Measurements from ENCODE around the gene EEIG1.

Gene EEIG1

DNA sequence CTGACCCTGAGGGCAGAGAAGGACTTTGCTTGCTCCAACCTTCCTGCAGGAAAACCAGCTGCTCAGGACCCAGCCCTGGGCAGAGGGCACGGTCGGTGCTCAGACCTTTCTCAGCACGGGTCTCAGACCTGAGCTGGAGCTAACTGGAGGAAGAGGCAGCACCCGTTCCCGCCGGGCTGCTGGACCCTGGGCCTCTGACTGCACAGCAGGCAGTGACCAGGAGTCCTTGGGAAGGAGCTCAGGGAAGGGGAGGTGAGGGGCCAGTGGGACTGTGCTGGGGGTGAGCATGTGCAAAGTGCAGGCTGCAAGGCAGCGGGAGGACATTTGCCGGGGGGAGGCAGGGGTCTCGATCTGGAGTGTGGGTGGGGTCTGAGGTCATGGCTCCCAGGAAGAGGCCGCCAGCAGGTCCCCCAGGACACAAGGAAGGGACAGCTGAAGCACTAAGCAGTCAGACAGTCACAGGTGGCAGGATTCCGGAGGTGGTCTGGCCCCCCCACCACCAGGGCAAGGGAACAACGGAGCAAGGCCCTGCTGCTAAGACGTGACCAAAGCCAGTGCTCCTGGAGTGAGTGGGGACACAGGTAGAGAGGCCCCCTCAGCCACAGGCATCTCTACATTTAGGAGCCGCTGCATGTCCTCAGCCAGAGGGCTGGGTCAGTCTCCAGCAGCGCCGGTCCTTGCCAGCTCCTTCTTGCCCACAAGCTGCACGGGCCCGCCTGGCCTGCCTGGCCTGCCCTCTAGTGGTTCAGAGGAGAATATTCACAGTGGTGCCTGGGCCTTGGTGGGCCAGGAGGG is 38.4 kb downstream of the EEIG1 start:
- DNase-seq (ENCODE audit: low read depth in 3 of 3, low spot score in 1 of 3) = no peak

DNA sequence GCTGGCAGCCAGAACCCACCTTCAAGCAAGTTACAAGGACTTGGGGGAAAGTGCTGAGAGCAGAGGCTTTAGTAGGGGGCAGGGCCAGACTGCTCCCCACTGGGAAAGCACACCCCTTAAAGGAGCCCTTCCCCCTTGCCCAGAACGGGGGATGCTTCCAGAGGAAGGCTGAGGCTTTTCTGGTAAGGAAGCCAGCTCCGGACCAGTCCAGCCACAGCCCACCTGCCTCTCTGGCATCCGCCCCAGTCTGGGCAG is 38.9 kb downstream of the EEIG1 start:
- DNase-seq (ENCODE audit: low read depth in 3 of 3, low spot score in 1 of 3) = no peak

DNA sequence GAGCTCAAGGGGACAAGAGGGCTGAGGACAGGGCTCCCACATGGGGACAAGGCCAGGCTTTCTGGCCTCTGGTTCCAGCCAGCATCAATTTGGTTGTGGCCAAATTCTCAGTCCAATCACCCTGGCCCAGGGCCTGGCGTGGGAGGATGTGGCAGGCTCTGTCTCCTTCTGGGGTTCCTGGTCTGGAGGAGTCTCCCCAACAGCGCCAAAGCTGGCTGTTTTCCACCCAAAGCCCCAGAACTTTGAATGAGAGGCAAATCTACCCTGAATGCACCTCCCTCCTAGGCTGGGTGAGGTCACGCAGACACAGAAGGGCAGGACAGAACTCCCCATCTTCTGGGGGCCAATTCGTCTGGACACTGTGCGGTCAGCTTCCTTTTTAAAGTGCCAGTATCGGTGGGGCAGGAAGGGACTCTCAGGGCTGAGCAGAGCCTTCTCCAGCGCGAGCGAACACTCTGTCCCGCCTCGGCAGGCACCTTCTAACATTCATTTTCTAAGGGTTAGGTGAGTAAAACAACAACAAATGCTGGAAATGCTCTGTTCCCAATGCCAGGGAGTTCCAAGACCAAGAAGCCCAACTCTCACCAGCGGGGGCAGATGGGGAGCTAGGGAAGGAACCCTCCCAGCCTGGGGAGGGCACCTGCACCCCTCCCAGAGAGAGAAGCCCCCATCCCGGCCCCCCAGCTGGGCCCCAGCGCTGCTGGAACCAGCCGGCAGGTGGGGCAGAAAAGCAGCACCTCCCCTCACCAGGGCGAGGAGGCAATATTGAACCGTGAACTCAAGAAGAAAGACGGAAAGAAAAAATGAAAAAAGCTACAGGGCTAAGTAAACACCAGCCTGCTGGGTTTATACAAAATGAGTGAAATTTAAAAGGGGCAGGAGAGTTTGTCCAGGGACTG is 39.5 kb downstream of the EEIG1 start:
- no peak for DNase-seq (ENCODE audit: low read depth in 3 of 3, low spot score in 1 of 3)

DNA sequence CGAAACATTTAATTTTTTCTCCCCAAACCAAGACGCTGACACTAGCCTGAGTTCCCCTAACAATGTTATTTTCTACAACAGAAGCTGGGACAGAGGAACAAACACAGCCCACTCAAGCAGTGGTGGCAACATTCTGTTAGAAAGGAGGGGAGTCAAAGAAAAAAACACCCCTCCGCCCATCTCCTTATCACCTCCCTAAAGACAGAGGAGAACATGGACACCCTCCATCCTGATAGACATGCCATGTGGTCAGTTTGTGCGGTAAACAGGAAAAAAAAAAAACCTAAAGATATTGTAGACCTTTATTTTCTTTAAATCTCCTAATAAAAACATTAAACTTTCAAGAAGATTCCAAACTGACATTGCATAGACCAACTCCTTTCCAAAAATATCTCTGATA is 40.2 kb downstream of the EEIG1 start:
- DNase-seq (ENCODE audit: low read depth in 3 of 3, low spot score in 1 of 3) = no peak

DNA sequence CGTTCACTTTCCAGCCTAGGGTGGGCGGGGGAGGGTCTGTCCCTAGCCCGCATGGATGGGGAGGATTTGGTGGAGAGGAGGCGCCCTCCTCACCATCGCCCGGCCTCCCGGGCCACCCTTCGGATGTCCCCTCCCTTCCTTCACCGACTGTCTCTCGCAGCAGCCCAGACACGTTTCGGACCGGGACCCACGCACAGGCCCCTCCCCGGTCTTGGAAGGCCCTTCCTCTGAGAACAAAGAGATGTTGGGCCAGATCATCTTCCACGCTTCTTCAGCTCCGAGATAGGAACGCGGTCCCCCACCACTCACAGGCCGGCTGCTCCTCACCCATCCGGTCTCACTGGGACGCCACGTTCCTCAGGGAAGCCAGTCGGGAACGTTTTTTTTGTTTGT is 42.5 kb downstream of the EEIG1 start:
- no peak for DNase-seq (ENCODE audit: low read depth in 3 of 3, low spot score in 1 of 3)

DNA sequence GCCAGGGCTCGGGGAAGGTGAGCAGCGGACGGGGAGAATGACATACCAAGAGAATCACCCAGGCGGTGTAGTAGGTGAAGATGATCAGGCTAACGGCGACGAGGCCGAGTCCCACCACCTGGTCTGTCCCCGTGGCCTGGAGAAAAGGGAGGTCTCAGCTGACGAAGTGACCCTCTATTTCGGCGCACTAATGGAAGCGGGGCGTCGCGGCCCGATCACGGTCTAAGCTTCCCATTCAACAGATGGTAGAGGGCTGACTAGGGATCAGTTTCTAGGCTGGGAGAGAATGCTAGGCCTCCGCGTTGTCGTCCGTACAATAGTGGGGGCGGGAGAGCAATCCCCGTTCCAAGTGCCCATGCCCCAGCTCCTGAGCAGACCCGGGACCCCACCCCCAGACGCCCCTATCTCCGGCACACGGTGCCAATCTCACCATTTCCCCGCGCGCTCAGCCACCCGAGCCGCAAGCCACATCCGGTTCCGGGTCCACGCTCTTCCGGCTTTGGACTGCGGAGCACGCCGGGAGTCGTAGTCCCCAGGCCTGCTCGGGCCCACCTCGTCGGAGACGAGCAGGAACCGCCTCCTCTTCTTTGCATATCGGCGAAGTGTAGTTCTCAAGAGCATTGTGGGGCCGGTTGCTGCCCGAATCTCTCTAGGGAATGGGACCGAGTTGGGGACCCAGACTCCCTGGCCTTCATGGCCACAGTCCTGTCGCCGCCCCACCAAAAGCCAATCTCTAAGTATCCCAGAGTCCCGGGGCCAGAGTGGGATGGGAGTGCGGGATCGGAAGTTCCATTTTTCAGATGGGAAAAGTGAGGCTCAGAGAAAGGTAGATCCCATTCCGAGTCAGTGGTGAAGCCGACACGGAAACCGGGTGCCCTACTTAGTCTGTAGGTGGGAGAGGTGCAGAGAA is 43.1 kb downstream of the EEIG1 start, which contains the start of gene DPM2:
Gene DPM2, minus strand, starts transcription at position 467 of the 910 bp plus-strand sequence. Its CDS starts 34 bp downstream, at position 433.
- DNase-seq (ENCODE audit: low read depth in 3 of 3, low spot score in 1 of 3) = peak; percentile 56 to 77 (median 67)

DNA sequence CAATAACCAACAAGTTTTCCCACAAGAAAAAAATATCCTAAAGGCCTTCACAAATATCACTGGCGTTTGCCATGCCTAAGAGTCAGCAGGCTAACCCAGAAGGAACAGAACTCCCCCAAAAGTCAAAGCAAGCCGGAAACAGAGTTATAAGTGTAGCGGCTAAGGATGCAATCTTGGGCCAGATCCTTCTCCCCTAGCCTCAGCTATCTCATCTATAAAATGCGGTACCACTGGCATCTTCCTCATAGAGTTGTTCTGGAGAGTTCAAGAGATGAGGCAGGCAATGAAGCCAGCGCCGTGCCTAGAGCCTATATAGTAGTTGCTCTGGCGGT is 43.8 kb downstream of the EEIG1 start:
- no peak for DNase-seq (ENCODE audit: low read depth in 3 of 3, low spot score in 1 of 3)

DNA sequence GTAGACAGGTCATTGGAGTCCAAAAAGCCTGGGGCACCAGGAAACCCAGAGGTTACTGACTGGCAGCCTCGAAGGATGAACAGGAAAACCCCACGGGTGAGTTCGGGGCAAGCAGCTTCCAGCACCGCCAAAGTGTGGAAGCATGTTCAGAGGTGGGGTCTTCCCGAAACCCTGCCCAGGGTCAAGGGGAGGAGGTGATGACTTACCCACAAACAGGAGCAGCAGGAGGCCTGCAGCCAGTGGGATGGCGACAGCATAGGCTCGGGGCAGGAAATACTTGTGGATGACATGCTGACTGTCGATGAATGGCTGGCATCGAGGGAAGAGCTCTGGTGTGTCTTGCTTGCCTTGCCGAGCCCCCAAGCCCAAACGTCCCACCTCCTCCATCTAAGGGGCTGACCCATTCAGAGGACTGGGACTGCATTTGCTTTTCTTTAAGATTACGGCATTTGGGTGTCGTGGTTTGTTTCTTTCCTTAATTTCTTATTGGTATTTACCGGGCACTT is 44.4 kb downstream of the EEIG1 start:
- no peak for DNase-seq (ENCODE audit: low read depth in 3 of 3, low spot score in 1 of 3)

DNA sequence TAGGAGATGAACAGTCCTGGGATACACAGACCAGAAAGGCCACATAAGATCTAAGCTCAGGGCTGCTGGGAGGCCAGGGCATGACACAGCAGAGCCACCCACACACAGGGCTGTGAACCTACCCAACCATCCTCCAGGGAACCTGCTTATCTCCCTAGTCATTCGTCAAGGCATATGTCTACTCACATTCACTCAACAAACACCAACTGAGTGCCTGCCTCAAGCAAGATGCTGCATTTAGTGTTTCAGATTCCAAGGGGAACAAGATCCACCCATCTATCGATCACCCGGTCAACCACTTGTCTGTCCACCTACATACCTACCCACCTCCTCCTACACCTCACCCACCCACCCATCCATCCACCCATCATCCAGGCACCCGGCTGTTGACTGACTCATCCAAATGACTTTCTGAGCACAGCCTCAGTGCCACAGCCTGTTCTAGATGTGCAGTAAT is 45.0 kb downstream of the EEIG1 start:
- no peak for DNase-seq (ENCODE audit: low read depth in 3 of 3, low spot score in 1 of 3)

DNA sequence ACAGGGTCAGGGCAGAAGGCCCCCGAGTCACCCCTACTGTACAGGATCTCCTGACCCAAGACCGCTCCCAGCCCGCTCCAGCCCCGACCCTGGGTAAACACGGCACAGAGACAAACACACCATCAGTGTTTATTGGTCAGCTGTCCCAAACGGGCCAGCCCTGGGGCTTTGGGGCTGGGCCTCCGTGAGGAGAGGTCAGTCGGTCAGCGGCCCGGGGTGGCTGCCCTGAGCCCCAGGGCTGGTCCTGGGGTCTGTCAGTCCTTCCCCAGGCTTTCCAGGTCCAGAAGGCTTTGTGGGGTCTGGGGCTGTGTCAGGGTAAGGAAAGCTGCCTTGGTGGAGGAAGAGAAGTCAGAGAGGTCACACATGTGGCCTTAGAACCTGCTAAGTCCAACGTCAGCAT is 45.8 kb downstream of the EEIG1 start:
- DNase-seq (ENCODE audit: low read depth in 3 of 3, low spot score in 1 of 3) = no peak

DNA sequence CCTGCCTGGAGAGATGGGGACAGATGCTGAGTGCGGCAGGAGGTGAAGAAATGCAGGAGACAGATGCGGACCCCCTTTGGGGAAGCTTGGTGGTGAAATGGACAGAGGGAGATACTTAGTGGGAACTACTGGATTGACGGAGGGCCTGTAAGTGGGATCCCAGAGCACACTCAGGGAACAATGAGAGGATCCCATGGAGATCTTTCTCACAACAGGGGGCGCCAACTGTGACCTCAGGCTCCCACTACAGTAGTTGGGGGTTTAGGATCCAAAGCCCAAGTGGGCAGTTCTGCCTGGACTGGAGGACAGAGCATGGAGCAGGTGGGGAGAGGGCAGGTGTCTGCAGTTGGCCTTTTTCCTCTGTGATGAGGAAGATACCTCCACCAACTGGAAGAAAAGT is 46.5 kb downstream of the EEIG1 start:
- no peak for DNase-seq (ENCODE audit: low read depth in 3 of 3, low spot score in 1 of 3)

DNA sequence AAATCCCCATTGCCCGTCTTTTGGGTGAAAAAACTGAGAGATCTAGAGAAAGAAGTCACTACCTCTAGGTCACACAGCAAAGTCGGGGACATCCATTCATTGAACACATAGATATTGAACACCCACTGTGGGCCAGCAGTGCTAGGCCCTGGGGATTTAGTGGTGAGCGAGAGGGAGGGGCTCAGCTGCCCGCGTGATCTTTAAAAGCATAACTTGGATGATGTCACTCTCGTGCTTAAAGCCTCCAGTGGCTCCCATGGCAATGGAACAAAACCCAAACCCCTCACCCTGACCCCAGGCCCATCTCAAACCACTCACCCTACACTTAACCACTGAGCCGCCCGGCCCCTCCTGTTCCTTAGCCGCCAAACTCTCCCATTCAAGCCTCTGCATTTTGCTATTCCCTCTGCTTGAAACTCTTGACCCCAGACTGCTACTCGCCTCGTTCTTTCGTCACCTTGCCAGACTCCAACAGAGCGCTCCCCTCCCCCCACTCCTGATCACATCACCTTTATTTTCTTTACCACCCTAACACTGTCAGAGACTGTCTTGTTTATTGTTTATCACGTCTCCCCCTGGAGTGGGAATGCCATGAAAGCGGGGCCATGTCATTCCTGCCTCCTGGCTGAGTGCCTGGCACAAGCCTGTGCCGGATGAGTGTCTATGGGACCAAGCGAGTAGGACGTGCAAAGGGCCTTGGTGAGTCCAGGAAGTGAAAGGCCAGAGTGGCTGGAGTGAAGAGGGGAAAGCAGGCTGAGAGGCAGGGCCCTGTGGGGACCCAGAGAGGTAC is 49.5 kb downstream of the EEIG1 start:
- no peak for DNase-seq (ENCODE audit: low read depth in 3 of 3, low spot score in 1 of 3)
